Activated CD4-positive, alpha-beta T cell treated with anti-CD3 and anti-CD28 coated beads for 48 hours (primary cell): Measurements from ENCODE around the gene DRC3.

ENCODE experiments used
- DNase-seq: peaks from one replicate; pipeline ENCODE4 v3.0.0-alpha.2; 2020

Gene DRC3

GRCh38 chr17:18025945-18026776 is 53.5 kb downstream of the DRC3 start:
- no peak for DNase-seq

GRCh38 chr17:18027280-18027679 is 54.6 kb downstream of the DRC3 start:
- no peak for DNase-seq

GRCh38 chr17:18028114-18028951 is 55.7 kb downstream of the DRC3 start:
- DNase-seq = no peak

- DNase-seq = no peak
Measured at GRCh38 chr17:18028952-18029540, 56.4 kb downstream of the DRC3 start.

GRCh38 chr17:18031955-18032354 is 59.3 kb downstream of the DRC3 start:
- DNase-seq = no peak

GRCh38 chr17:18033442-18034099 is 60.9 kb downstream of the DRC3 start:
- peak; percentile 53 for DNase-seq

GRCh38 chr17:18035704-18036103 is 63.0 kb downstream of the DRC3 start:
- no peak for DNase-seq

- no peak for DNase-seq
Measured at GRCh38 chr17:18037486-18037885, 64.8 kb downstream of the DRC3 start.

GRCh38 chr17:18038149-18038850 is 65.6 kb downstream of the DRC3 start:
- peak; percentile 32 for DNase-seq

- peak; percentile 100 for DNase-seq
Measured at GRCh38 chr17:18038861-18039534, 66.3 kb downstream of the DRC3 start, which contains the start of the genes ATPAF2 and GID4. Gene ATPAF2, minus strand, starts transcription at chr17:18039168. Its CDS starts 155 bp downstream, at chr17:18039013. Gene GID4, plus strand, starts transcription at chr17:18039408. Its CDS starts 57 bp downstream, at chr17:18039465.

- DNase-seq = peak; percentile 40
Measured at GRCh38 chr17:18039535-18040260, 67.0 kb downstream of the DRC3 start.

- no peak for DNase-seq
Measured at GRCh38 chr17:18040261-18040858, 67.7 kb downstream of the DRC3 start.

GRCh38 chr17:18041776-18042175 is 69.1 kb downstream of the DRC3 start:
- DNase-seq = no peak

- DNase-seq = no peak
Measured at GRCh38 chr17:18042983-18043382, 70.3 kb downstream of the DRC3 start.

- no peak for DNase-seq
Measured at GRCh38 chr17:18043491-18043890, 70.8 kb downstream of the DRC3 start.

GRCh38 chr17:18044609-18045008 is 71.9 kb downstream of the DRC3 start:
- DNase-seq = no peak

GRCh38 chr17:18045691-18046350 is 73.2 kb downstream of the DRC3 start:
- no peak for DNase-seq

GRCh38 chr17:18055597-18055996 is 82.9 kb downstream of the DRC3 start:
- no peak for DNase-seq

- no peak for DNase-seq
Measured at GRCh38 chr17:18056214-18056613, 83.6 kb downstream of the DRC3 start.

- no peak for DNase-seq
Measured at GRCh38 chr17:18059283-18059682, 86.6 kb downstream of the DRC3 start.
